Immature natural killer cell (primary cell): ENCODE data around the gene IGFALS. TPM values are rescaled to one million over a fixed set of nuclear protein-coding genes. Genes with fewer than 3 reads are reported as not detected.

Experiments used
- DNase-seq, 3 donors: peaks; one replicate each; pipeline ENCODE4 v3.0.0; 2022; ENCODE audit warnings: mixed read lengths in 1 of 3
- H3K27ac Mint-ChIP-seq, 6 donors: one replicate each; pipeline ENCODE4 v1.8.0; 2020; ENCODE audit warnings: mixed read lengths in 6 of 6, mild to moderate bottlenecking in 5 of 6, inconsistent platforms in 4 of 6, moderate library complexity in 3 of 6
- H3K27me3 Mint-ChIP-seq, 3 donors: one replicate each; pipeline ENCODE4 v1.8.0; 2020 to 2021; ENCODE audit warnings: low read depth in 3 of 3, mild to moderate bottlenecking in 3 of 3, mixed read lengths in 3 of 3, moderate library complexity in 3 of 3, inconsistent platforms in 1 of 3
- H3K36me3 Mint-ChIP-seq, 3 donors: one replicate each; pipeline ENCODE4 v1.8.0; 2020; ENCODE audit warnings: mixed read lengths in 3 of 3, inconsistent platforms in 2 of 3, mild to moderate bottlenecking in 2 of 3
- H3K4me1 Mint-ChIP-seq, 2 donors: one replicate each; pipeline ENCODE4 v1.8.0; 2020; ENCODE audit warnings: inconsistent platforms in 2 of 2, mild to moderate bottlenecking in 2 of 2, mixed read lengths in 2 of 2, moderate library complexity in 1 of 2
- H3K4me3 Mint-ChIP-seq, 5 donors: one replicate each; pipeline ENCODE4 v1.8.0; 2020; ENCODE audit warnings: mild to moderate bottlenecking in 5 of 5, mixed read lengths in 5 of 5, inconsistent platforms in 3 of 5, moderate library complexity in 3 of 5
- H3K9me3 Mint-ChIP-seq, 6 donors: one replicate each; pipeline ENCODE4 v1.8.0; 2020; ENCODE audit warnings: mild to moderate bottlenecking in 6 of 6, mixed read lengths in 6 of 6, inconsistent platforms in 4 of 6, moderate library complexity in 3 of 6
- polyA plus RNA-seq, 3 donors: library from polyadenylated mRNA; unstranded; fragments of 300-500 nt; fragmentation: Illumina TruSeq; gene quantifications; one replicate each; pipeline ENCODE4 v1.2.3, GENCODE V29; 2021

Gene IGFALS
- polyA plus RNA-seq = not detected

GRCh38 chr16:1793578-1794220, at the start of gene IGFALS:
IGFALS (minus strand) TSS chr16:1793705; CDS start chr16:1793652, 53 bp downstream.
- DNase-seq = no peak
- peaks cover 0 to 6% (median 1%) of the 10 kb centered on the region in 3 donors for H3K27me3 Mint-ChIP-seq
- H3K4me1 Mint-ChIP-seq = peaks cover 0 to 1% of the 10 kb centered on the region in 2 donors
- no peak within 1 kb of the TSS for H3K27ac Mint-ChIP-seq
- H3K9me3 Mint-ChIP-seq = peaks cover 0 to 4% (median 2%) of the 10 kb centered on the region in 6 donors
- H3K4me3 Mint-ChIP-seq = no peak within 1 kb of the TSS
- H3K36me3 Mint-ChIP-seq = peaks cover 0 to 5% (median 3%) of the 10 kb centered on the region in 3 donors

GRCh38 chr16:1839554-1839953, 46.0 kb upstream of the IGFALS start:
- no peaks in the 10 kb centered on the region for H3K27me3 Mint-ChIP-seq
- H3K4me1 Mint-ChIP-seq = no peaks in the 10 kb centered on the region
- DNase-seq = no peak

GRCh38 chr16:1834096-1834495, 40.6 kb upstream of the IGFALS start:
- Mint-ChIP-seq H3K36me3 (peaks cover 0 to 5% (median 3%) of the 10 kb centered on the region in 3 donors), H3K4me3 (no peak overlapping the region), H3K4me1 (peaks cover 4 to 6% of the 10 kb centered on the region in 2 donors), H3K9me3 (peaks cover 0 to 1% (median 0%) of the 10 kb centered on the region in 6 donors), H3K27me3 (no peaks in the 10 kb centered on the region), H3K27ac (no peak overlapping the region)
- DNase-seq = no peak

More at GRCh38 chr16:1839554-1839953, 46.0 kb upstream of the IGFALS start:
- Mint-ChIP-seq H3K9me3 (no peaks in the 10 kb centered on the region), H3K27ac (no peak overlapping the region), H3K36me3 (no peaks in the 10 kb centered on the region), H3K4me3 (no peak overlapping the region)

GRCh38 chr16:1832838-1833454, 39.4 kb upstream of the IGFALS start:
- Mint-ChIP-seq H3K4me1 (peaks cover 9 to 15% of the 10 kb centered on the region in 2 donors), H3K9me3 (peaks cover 0 to 1% (median 0%) of the 10 kb centered on the region in 6 donors), H3K27me3 (no peaks in the 10 kb centered on the region), H3K36me3 (peaks cover 0 to 5% (median 3%) of the 10 kb centered on the region in 3 donors), H3K27ac (no peak overlapping the region), H3K4me3 (no peak overlapping the region)
- no peak for DNase-seq

- H3K36me3 Mint-ChIP-seq = peaks cover 0 to 5% (median 3%) of the 10 kb centered on the region in 3 donors
- no peak overlapping the region for H3K4me3 Mint-ChIP-seq
- no peak overlapping the region for H3K27ac Mint-ChIP-seq
Measured at GRCh38 chr16:1831186-1832075, 37.9 kb upstream of the IGFALS start.

GRCh38 chr16:1830213-1830612, 36.7 kb upstream of the IGFALS start:
- peaks cover 0 to 5% (median 3%) of the 10 kb centered on the region in 3 donors for H3K36me3 Mint-ChIP-seq
- no peak overlapping the region for H3K27ac Mint-ChIP-seq
- H3K27me3 Mint-ChIP-seq = peaks cover 6 to 14% (median 8%) of the 10 kb centered on the region in 3 donors
- DNase-seq = no peak
- peaks cover 0 to 1% (median 0%) of the 10 kb centered on the region in 6 donors for H3K9me3 Mint-ChIP-seq
- H3K4me3 Mint-ChIP-seq = no peak overlapping the region
- peaks cover 24 to 30% of the 10 kb centered on the region in 2 donors for H3K4me1 Mint-ChIP-seq

More at GRCh38 chr16:1831186-1832075, 37.9 kb upstream of the IGFALS start:
- Mint-ChIP-seq H3K9me3 (peaks cover 0 to 1% (median 0%) of the 10 kb centered on the region in 6 donors), H3K4me1 (peaks cover 17 to 26% of the 10 kb centered on the region in 2 donors), H3K27me3 (peaks cover 6 to 11% (median 8%) of the 10 kb centered on the region in 3 donors)
- DNase-seq = no peak

- no peak for DNase-seq
- H3K27ac Mint-ChIP-seq = no peak overlapping the region
Measured at GRCh38 chr16:1828645-1829410, 35.3 kb upstream of the IGFALS start.

GRCh38 chr16:1826691-1827573, 33.4 kb upstream of the IGFALS start, which contains the start of the genes FAHD1 and HAGH:
FAHD1 (plus strand) TSS chr16:1827206; CDS start chr16:1827239, 33 bp downstream.
HAGH (minus strand) TSS chr16:1826825; CDS start chr16:1826787, 38 bp downstream.
- peaks cover 36 to 44% of the 10 kb centered on the region in 2 donors for H3K4me1 Mint-ChIP-seq
- H3K9me3 Mint-ChIP-seq = peaks cover 0 to 1% (median 0%) of the 10 kb centered on the region in 6 donors
- peak; percentile 94 to 96 (median 94) for DNase-seq
- peak within 1 kb of the TSS; percentile 89 to 95 (median 94) for H3K4me3 Mint-ChIP-seq
- peaks cover 8 to 14% (median 11%) of the 10 kb centered on the region in 3 donors for H3K27me3 Mint-ChIP-seq
- peak within 1 kb of the TSS; percentile 83 to 94 (median 91) for H3K27ac Mint-ChIP-seq
- H3K36me3 Mint-ChIP-seq = peaks cover 0 to 5% (median 0%) of the 10 kb centered on the region in 3 donors

More at GRCh38 chr16:1828645-1829410, 35.3 kb upstream of the IGFALS start:
- peaks cover 6 to 14% (median 11%) of the 10 kb centered on the region in 3 donors for H3K27me3 Mint-ChIP-seq
- peaks cover 0 to 5% (median 3%) of the 10 kb centered on the region in 3 donors for H3K36me3 Mint-ChIP-seq
- H3K9me3 Mint-ChIP-seq = peaks cover 0 to 1% (median 0%) of the 10 kb centered on the region in 6 donors
- H3K4me3 Mint-ChIP-seq = peak overlapping the region in 4 of 5 donors; percentile 35 to 60 (median 44)
- peaks cover 34 to 42% of the 10 kb centered on the region in 2 donors for H3K4me1 Mint-ChIP-seq

GRCh38 chr16:1825864-1826690, 32.6 kb upstream of the IGFALS start:
- Mint-ChIP-seq H3K9me3 (no peaks in the 10 kb centered on the region), H3K4me1 (peaks cover 36 to 44% of the 10 kb centered on the region in 2 donors), H3K36me3 (peaks cover 0 to 4% (median 0%) of the 10 kb centered on the region in 3 donors), H3K27ac (peak overlapping the region; percentile 79 to 87 (median 84)), H3K4me3 (peak overlapping the region; percentile 78 to 83 (median 82)), H3K27me3 (peaks cover 8 to 14% (median 11%) of the 10 kb centered on the region in 3 donors)
- peak in 1 of 3 donors; percentile 87 for DNase-seq

GRCh38 chr16:1825381-1825863, 31.9 kb upstream of the IGFALS start:
- no peaks in the 10 kb centered on the region for H3K36me3 Mint-ChIP-seq
- H3K27ac Mint-ChIP-seq = peak overlapping the region in 5 of 6 donors; percentile 67 to 87 (median 84)
- H3K27me3 Mint-ChIP-seq = peaks cover 8 to 14% (median 11%) of the 10 kb centered on the region in 3 donors
- no peak for DNase-seq
- peak overlapping the region; percentile 78 to 83 (median 82) for H3K4me3 Mint-ChIP-seq
- H3K9me3 Mint-ChIP-seq = no peaks in the 10 kb centered on the region
- peaks cover 34 to 44% of the 10 kb centered on the region in 2 donors for H3K4me1 Mint-ChIP-seq

- no peaks in the 10 kb centered on the region for H3K36me3 Mint-ChIP-seq
- H3K27ac Mint-ChIP-seq = peak overlapping the region in 1 of 6 donors; percentile 48
- peak overlapping the region in 3 of 5 donors; percentile 15 to 41 (median 19) for H3K4me3 Mint-ChIP-seq
- no peak for DNase-seq
- no peaks in the 10 kb centered on the region for H3K9me3 Mint-ChIP-seq
- peaks cover 29 to 35% of the 10 kb centered on the region in 2 donors for H3K4me1 Mint-ChIP-seq
- H3K27me3 Mint-ChIP-seq = peaks cover 8 to 14% (median 11%) of the 10 kb centered on the region in 3 donors
Measured at GRCh38 chr16:1823821-1824220, 30.3 kb upstream of the IGFALS start.
